Neural cell (in vitro differentiated cells): Measurements from ENCODE around the gene ABHD2. TPM values are rescaled to one million over a fixed set of nuclear protein-coding genes. Genes with fewer than 3 reads are reported as not detected.
"Not testable (repeated sequence)": the region's sequence is repeated elsewhere in the genome, so short reads cannot be mapped to it uniquely, and the experiment has no call there.

Experiments used
- H2AFZ ChIP-seq: fragments of 200-600, 300-800 bp; sonication (generic), shearing (Covaris generic); 2 replicates; pipeline ENCODE4 v1.6.0; 2014; ENCODE audit warnings: low read depth, mild to moderate bottlenecking, antibody characterized with exemption, low read length, moderate library complexity
- H3F3A ChIP-seq: fragments of 200-600 bp; shearing (Covaris generic); 2 replicates; pipeline ENCODE4 v1.6.1; 2016; ENCODE audit warnings: mild to moderate bottlenecking, moderate library complexity, mixed read lengths, antibody characterized with exemption, low read length; ENCODE audit not compliant: insufficient read depth, poor library complexity, severe bottlenecking
- H3K27ac ChIP-seq: fragments of 200-600, 300-800 bp; sonication (generic), shearing (Covaris generic); 2 replicates; pipeline ENCODE4 v1.5.1; 2014; ENCODE audit warnings: mild to moderate bottlenecking, low read length, moderate library complexity
- H3K27me3 ChIP-seq: fragments of 300-800, 200-600 bp; sonication (generic), shearing (Covaris generic); 2 replicates; pipeline ENCODE4 v1.6.0; 2014; ENCODE audit warnings: mild to moderate bottlenecking, low read depth, low read length, moderate library complexity; ENCODE audit not compliant: insufficient read depth
- H3K36me3 ChIP-seq: fragments of 300-800, 200-600 bp; sonication (generic), shearing (Covaris generic); 2 replicates; pipeline ENCODE4 v1.5.1; 2014; ENCODE audit warnings: mild to moderate bottlenecking, antibody characterized with exemption, low read length, moderate library complexity; ENCODE audit not compliant: insufficient read depth
- H3K4me2 ChIP-seq: fragments of 300-800, 200-600 bp; sonication (generic), shearing (Covaris generic); 2 replicates; pipeline ENCODE4 v1.6.0; 2014; ENCODE audit warnings: mild to moderate bottlenecking, low read length
- H3K4me3 ChIP-seq: fragments of 300-800, 200-600 bp; sonication (generic), shearing (Covaris generic); 2 replicates; pipeline ENCODE4 v1.5.1; 2014; ENCODE audit warnings: mild to moderate bottlenecking, low read length, moderate library complexity
- H3K79me2 ChIP-seq: fragments of 200-600 bp; shearing (Covaris generic); replicated peaks from 2 replicates; pipeline ENCODE4 v1.6.0; 2014; ENCODE audit warnings: mild to moderate bottlenecking, low read length, moderate library complexity; ENCODE audit not compliant: insufficient read depth
- H3K9ac ChIP-seq: fragments of 300-800, 200-600 bp; sonication (generic), shearing (Covaris generic); 2 replicates; pipeline ENCODE4 v1.6.1; 2016; ENCODE audit warnings: mild to moderate bottlenecking, low read length, mixed read lengths
- H3K9me2 ChIP-seq: fragments of 200-600 bp; shearing (Covaris generic); 2 replicates; pipeline ENCODE4 v1.6.1; 2016; ENCODE audit warnings: mild to moderate bottlenecking, low read length, mixed read lengths; ENCODE audit not compliant: insufficient read depth
- H3K9me3 ChIP-seq: fragments of 200-600, 300-800 bp; sonication (generic), shearing (Covaris generic); 2 replicates; pipeline ENCODE4 v1.6.1; 2016; ENCODE audit warnings: mild to moderate bottlenecking, mixed run types, low read length, moderate library complexity, mixed read lengths
- H4K20me1 ChIP-seq: fragments of 200-600 bp; shearing (Covaris generic); 2 replicates; pipeline ENCODE4 v1.6.1; 2016; ENCODE audit warnings: mild to moderate bottlenecking, mixed run types; ENCODE audit not compliant: insufficient read depth
- EP300 ChIP-seq: fragments of 450-650 bp; conservative IDR thresholded peaks from 2 replicates; pipeline ENCODE4 v1.6.1; 2014; ENCODE audit warnings: antibody characterized with exemption, mild to moderate bottlenecking, moderate library complexity; ENCODE audit not compliant: poor library complexity, severe bottlenecking
- EZH2 ChIP-seq: fragments of 200-600, 300-800 bp; shearing (Covaris generic), sonication (generic); IDR thresholded peaks from 2 replicates; pipeline ENCODE4 v1.6.1; 2014; ENCODE audit warnings: antibody characterized with exemption, low read length, borderline replicate concordance, mild to moderate bottlenecking; ENCODE audit not compliant: insufficient read depth, poor library complexity, severe bottlenecking
- MXI1 ChIP-seq: fragments of 450-650 bp; conservative IDR thresholded peaks from 2 replicates; pipeline ENCODE4 v1.6.1; 2014; ENCODE audit warnings: antibody characterized with exemption, mild to moderate bottlenecking; ENCODE audit not compliant: poor library complexity, severe bottlenecking
- POLR2AphosphoS5 ChIP-seq: IDR thresholded peaks from 2 replicates; pipeline ENCODE4 v1.6.1; 2012
- RAD21 ChIP-seq: fragments of 450-650 bp; conservative IDR thresholded peaks from 2 replicates; pipeline ENCODE4 v1.6.1; 2014; ENCODE audit warnings: antibody characterized with exemption, mild to moderate bottlenecking, moderate library complexity
- REST ChIP-seq: IDR thresholded peaks from 2 replicates; pipeline ENCODE4 v1.6.1; 2012; ENCODE audit warnings: borderline replicate concordance
- SMC3 ChIP-seq: fragments of 450-650 bp; conservative IDR thresholded peaks from 2 replicates; pipeline ENCODE4 v1.6.1; 2014; ENCODE audit warnings: antibody characterized with exemption, mild to moderate bottlenecking, moderate library complexity; ENCODE audit not compliant: poor library complexity
- TAF1 ChIP-seq: IDR thresholded peaks from 2 replicates; pipeline ENCODE4 v1.6.1; 2012; ENCODE audit warnings: low read depth
- polyA plus RNA-seq: library from polyadenylated mRNA; depleted of rRNA; stranded (reverse); fragments of >200 nt; gene quantifications from 2 replicates; pipeline ENCODE4 v1.2.3, GENCODE V29; 2014
- TF ChIP-seq, protein P1 (sequence below): fragments of 450-650 bp; IDR thresholded peaks from 2 replicates; pipeline ENCODE4 v1.5.1; 2014; ENCODE audit warnings: antibody characterized with exemption, mild to moderate bottlenecking, moderate library complexity; ENCODE audit not compliant: poor library complexity, severe bottlenecking

ABHD2 gene
- polyA plus RNA-seq, 1 donor from 2014 or later, result 19.0 TPM

- no peaks in the 10 kb centered on the region for H3K36me3 ChIP-seq
- no peaks in the 10 kb centered on the region for H3K9me3 ChIP-seq
- no peak overlapping the region for H2AFZ ChIP-seq
- H3K79me2 ChIP-seq, result no peaks in the 10 kb centered on the region
- H3K9me2 ChIP-seq, result no peaks in the 10 kb centered on the region
- no peak overlapping the region for H3K4me3 ChIP-seq
- H3K9ac ChIP-seq, result no peak overlapping the region
- no peak overlapping the region for H3K4me2 ChIP-seq
- H3K27ac ChIP-seq, result no peak overlapping the region
- H3F3A ChIP-seq, result no peaks in the 10 kb centered on the region
- no peaks in the 10 kb centered on the region for H4K20me1 ChIP-seq
- no peak for TF ChIP-seq RAD21
- TF ChIP-seq SMC3, result no peak
- no peak for TF ChIP-seq POLR2AphosphoS5
- TF ChIP-seq EP300, result no peak
- TF ChIP-seq, protein P1, sequence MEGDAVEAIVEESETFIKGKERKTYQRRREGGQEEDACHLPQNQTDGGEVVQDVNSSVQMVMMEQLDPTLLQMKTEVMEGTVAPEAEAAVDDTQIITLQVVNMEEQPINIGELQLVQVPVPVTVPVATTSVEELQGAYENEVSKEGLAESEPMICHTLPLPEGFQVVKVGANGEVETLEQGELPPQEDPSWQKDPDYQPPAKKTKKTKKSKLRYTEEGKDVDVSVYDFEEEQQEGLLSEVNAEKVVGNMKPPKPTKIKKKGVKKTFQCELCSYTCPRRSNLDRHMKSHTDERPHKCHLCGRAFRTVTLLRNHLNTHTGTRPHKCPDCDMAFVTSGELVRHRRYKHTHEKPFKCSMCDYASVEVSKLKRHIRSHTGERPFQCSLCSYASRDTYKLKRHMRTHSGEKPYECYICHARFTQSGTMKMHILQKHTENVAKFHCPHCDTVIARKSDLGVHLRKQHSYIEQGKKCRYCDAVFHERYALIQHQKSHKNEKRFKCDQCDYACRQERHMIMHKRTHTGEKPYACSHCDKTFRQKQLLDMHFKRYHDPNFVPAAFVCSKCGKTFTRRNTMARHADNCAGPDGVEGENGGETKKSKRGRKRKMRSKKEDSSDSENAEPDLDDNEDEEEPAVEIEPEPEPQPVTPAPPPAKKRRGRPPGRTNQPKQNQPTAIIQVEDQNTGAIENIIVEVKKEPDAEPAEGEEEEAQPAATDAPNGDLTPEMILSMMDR, result no peak
- TF ChIP-seq EZH2, result no peak
- TF ChIP-seq TAF1, result no peak
- no peak for TF ChIP-seq MXI1
- no peak for TF ChIP-seq REST
- H3K27me3 ChIP-seq, result no peaks in the 10 kb centered on the region
These were observed 44.9 kb upstream of the ABHD2 start for GRCh38 chr15:89043031-89044002.

DNA sequence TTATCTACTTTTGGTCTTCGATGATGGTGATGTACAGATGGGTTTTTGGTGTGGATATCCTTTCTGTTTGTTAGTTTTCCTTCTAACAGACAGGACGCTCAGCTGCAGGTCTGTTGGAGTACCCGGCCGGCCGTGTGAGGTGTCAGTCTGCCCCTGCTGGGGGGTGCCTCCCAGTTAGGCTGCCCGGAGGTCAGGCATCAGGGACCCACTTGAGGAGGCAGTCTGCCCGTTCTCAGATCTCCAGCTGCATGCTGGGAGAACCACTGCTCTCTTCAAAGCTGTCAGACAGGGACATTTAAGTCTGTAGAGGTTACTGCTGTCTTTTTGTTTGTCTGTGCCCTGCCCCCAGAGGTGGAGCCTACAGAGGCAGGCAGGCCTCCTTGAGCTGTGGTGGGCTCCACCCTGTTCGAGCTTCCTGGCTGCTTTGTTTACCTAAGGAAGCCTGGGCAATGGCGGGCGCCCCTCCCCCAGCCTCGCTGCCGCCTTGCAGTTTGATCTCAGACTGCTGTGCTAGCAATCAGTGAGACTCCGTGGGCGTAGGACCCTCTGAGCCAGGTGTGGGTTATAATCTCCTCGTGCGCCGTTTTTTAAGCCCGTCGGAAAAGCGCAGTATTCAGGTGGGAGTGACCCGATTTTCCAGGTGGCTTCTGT, 39.1 kb upstream of the ABHD2 start:
- not testable (repeated sequence) for H4K20me1 ChIP-seq, H3K4me2 ChIP-seq, H2AFZ ChIP-seq, H3F3A ChIP-seq, H3K9ac ChIP-seq, H3K36me3 ChIP-seq, H3K27me3 ChIP-seq, H3K79me2 ChIP-seq, H3K27ac ChIP-seq, H3K4me3 ChIP-seq, H3K9me2 ChIP-seq, H3K9me3 ChIP-seq
